K562 (cell line): ENCODE results near the gene ZMYND8. TPM values are rescaled to one million over a fixed set of nuclear protein-coding genes. Genes with fewer than 3 reads are reported as not detected.
A peak's percentile ranks its signal among the peaks of the same experiment; 100 is the strongest.

Source experiments
- CREM ChIP-seq: IDR thresholded peaks from 2 replicates; pipeline ENCODE4 v1.6.1; 2014; ENCODE audit warnings: antibody characterized with exemption, low read depth
- EP300 ChIP-seq: IDR thresholded peaks from 2 replicates; pipeline ENCODE4 v1.6.1; 2012; ENCODE audit warnings: low read length, improper control_type of control experiment
- MEF2D ChIP-seq: conservative IDR thresholded peaks from 2 replicates; pipeline ENCODE4 v1.6.1; 2016; ENCODE audit warnings: low read depth, missing genetic modification characterization, missing compliant biosample characterization
- MEIS2 ChIP-seq: fragments of 450-650 bp; IDR thresholded peaks from 2 replicates; pipeline ENCODE4 v1.6.1; 2014; ENCODE audit warnings: mild to moderate bottlenecking; ENCODE audit not compliant: partially characterized antibody
- MTA2 ChIP-seq: fragments of 450-650 bp; IDR thresholded peaks from 2 replicates; pipeline ENCODE4 v1.6.1; 2016; ENCODE audit warnings: low read depth
- NR4A1 ChIP-seq, 2 experiments: fragments of 250-450 bp in 1 of 2; fragments of 450-650 bp in 1 of 2; sonication (Bioruptor Pico) in 1 of 2; IDR thresholded peaks; 2 replicates each; pipeline versions ENCODE4 v1.4.0 to v1.6.1; 2016 to 2020; ENCODE audit warnings: mild to moderate bottlenecking in 2 of 2, missing compliant biosample characterization in 1 of 2, missing genetic modification characterization in 1 of 2, moderate library complexity in 1 of 2
- SIN3B ChIP-seq: fragments of 450-650 bp; IDR thresholded peaks from 2 replicates; pipeline ENCODE4 v1.6.1; 2017; ENCODE audit warnings: low read depth, mild to moderate bottlenecking, moderate library complexity
- STAT6 ChIP-seq: sonication (generic); formaldehyde crosslinking; IDR thresholded peaks from 2 replicates; pipeline ENCODE4 v1.8.1; 2023; ENCODE audit warnings: mild to moderate bottlenecking, missing genetic modification reagents
- TOE1 ChIP-seq, 2 experiments: fragments of 450-650 bp in 1 of 2; sonication (generic) in 1 of 2; formaldehyde crosslinking in 1 of 2; IDR thresholded peaks; 2 replicates each; pipeline versions ENCODE4 v1.7.1 to v1.8.0; 2016 to 2022; ENCODE audit warnings: borderline replicate concordance in 2 of 2, mild to moderate bottlenecking in 2 of 2, antibody characterized with exemption in 1 of 2, inconsistent platforms in 1 of 2, low read depth in 1 of 2, missing genetic modification reagents in 1 of 2, moderate library complexity in 1 of 2
- ZMIZ1 ChIP-seq, 2 experiments: fragments of 150-350 bp in 1 of 2; IDR thresholded peaks; 2 replicates each; pipeline ENCODE4 v1.6.1; 2012 to 2016; ENCODE audit warnings: low read depth in 2 of 2, low read length in 2 of 2, mild to moderate bottlenecking in 1 of 2, moderate library complexity in 1 of 2
- ZNF586 ChIP-seq: fragments of 450-650 bp; formaldehyde crosslinking; conservative IDR thresholded peaks from 2 replicates; pipeline ENCODE4 v1.4.0; 2020; ENCODE audit warnings: mild to moderate bottlenecking, moderate library complexity
- polyA plus RNA-seq, 8 experiments: library from polyadenylated mRNA; depleted of rRNA in 4 of 8; stranded (reverse) in 5 of 8; unstranded in 3 of 8; fragments of >200 nt; fragmentation: Nextera tagmentation in 2 of 8; fragmentation: Illumina TruSeq in 1 of 8; extraction: Ambion mirVana in 2 of 8; extraction: Trizol in 1 of 8; gene quantifications; 2 replicates each; pipeline versions ENCODE4 v1.2.1 to v1.2.3, GENCODE V29; 2011 to 2014; ENCODE audit warnings: inconsistent platforms in 1 of 8, missing spikeins in 1 of 8
- total RNA-seq, 7 experiments: library from RNA; depleted of rRNA in 6 of 7; stranded (reverse); fragments of >200 nt in 6 of 7; fragmentation: Illumina TruSeq in 2 of 7; extraction: Trizol in 2 of 7; gene quantifications; 2 replicates each; pipeline versions ENCODE4 v1.2.1 to v1.2.3, GENCODE V29; 2011 to 2021; ENCODE audit warnings: low replicate concordance in 1 of 7
- TF ChIP-seq, protein P1 (sequence below): fragments of 200-400 bp; formaldehyde crosslinking; IDR thresholded peaks from 2 replicates; pipeline ENCODE4 v1.6.1; 2017; ENCODE audit warnings: mild to moderate bottlenecking, low read depth, low read length, moderate library complexity

The ZMYND8 gene
- total and polyA plus RNA-seq, 9 of the 15 experiments (the other 6 are each of a cell fraction or from before 2014, with no cell fraction given), result 31.8 to 148 (median 71.9) TPM

- TF ChIP-seq, protein P1, sequence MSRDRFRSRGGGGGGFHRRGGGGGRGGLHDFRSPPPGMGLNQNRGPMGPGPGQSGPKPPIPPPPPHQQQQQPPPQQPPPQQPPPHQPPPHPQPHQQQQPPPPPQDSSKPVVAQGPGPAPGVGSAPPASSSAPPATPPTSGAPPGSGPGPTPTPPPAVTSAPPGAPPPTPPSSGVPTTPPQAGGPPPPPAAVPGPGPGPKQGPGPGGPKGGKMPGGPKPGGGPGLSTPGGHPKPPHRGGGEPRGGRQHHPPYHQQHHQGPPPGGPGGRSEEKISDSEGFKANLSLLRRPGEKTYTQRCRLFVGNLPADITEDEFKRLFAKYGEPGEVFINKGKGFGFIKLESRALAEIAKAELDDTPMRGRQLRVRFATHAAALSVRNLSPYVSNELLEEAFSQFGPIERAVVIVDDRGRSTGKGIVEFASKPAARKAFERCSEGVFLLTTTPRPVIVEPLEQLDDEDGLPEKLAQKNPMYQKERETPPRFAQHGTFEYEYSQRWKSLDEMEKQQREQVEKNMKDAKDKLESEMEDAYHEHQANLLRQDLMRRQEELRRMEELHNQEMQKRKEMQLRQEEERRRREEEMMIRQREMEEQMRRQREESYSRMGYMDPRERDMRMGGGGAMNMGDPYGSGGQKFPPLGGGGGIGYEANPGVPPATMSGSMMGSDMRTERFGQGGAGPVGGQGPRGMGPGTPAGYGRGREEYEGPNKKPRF, result no peak
- peak; percentile 92 for TF ChIP-seq CREM
- no peak for TF ChIP-seq TOE1 (IDR thresholded peaks at IDR 0.05; ENCODE audit: borderline replicate concordance)
- TF ChIP-seq TOE1 (CRISPR knock-in tag; IDR thresholded peaks at IDR 0.05; ENCODE audit: borderline replicate concordance, low read depth), result no peak
- no peak for TF ChIP-seq SIN3B
- peak in 1 of 2 experiments; percentile 99; a peak in 2 of 4 replicates for TF ChIP-seq ZMIZ1 (IDR thresholded peaks at IDR 0.05; ENCODE audit: low read depth in 2 of 2, low read length in 2 of 2)
- peak; percentile 96 for TF ChIP-seq MEF2D (tag)
- no peak for TF ChIP-seq ZNF586
- peak; percentile 97 for TF ChIP-seq MTA2
- TF ChIP-seq EP300, result peak; percentile 100
- no peak for TF ChIP-seq NR4A1 (CRISPR knock-in tag; IDR thresholded peaks at IDR 0.05)
- TF ChIP-seq NR4A1 (tag; IDR thresholded peaks at IDR 0.05), result peak; percentile 88
- TF ChIP-seq STAT6, result peak; percentile 66; the same call in 1 of the 2 replicates
- TF ChIP-seq MEIS2, result peak; percentile 86
Observed at GRCh38 chr20:47360297-47361056, 4.0 kb upstream of the ZMYND8 start (continued).
